WTC11 (cell line): ENCODE measurements around the gene MBD6.

Experiments
- CBFB ChIP-seq: sonication (generic); formaldehyde crosslinking; IDR thresholded peaks from 2 replicates; pipeline ENCODE4 v1.8.1; 2022; ENCODE audit warnings: mild to moderate bottlenecking, low read depth, missing genetic modification reagents
- CDX4 ChIP-seq: fragments of 250-450 bp; sonication (Bioruptor Pico); IDR thresholded peaks from 2 replicates; pipeline ENCODE4 v1.9.0; 2021; ENCODE audit warnings: moderate library complexity, mild to moderate bottlenecking, inconsistent platforms, borderline replicate concordance
- CREM ChIP-seq: sonication (generic); formaldehyde crosslinking; IDR thresholded peaks from 2 replicates; pipeline ENCODE4 v1.8.1; 2022; ENCODE audit warnings: mild to moderate bottlenecking, missing genetic modification reagents, moderate library complexity
- EMX1 ChIP-seq: fragments of 250-450 bp; sonication (Bioruptor Pico); IDR thresholded peaks from 2 replicates; pipeline ENCODE4 v1.8.0; 2021; ENCODE audit warnings: mild to moderate bottlenecking
- ETV6 ChIP-seq: sonication (generic); formaldehyde crosslinking; IDR thresholded peaks from 2 replicates; pipeline ENCODE4 v1.8.1; 2022; ENCODE audit warnings: mild to moderate bottlenecking, missing genetic modification reagents
- NFE2L1 ChIP-seq: sonication (generic); formaldehyde crosslinking; IDR thresholded peaks from 2 replicates; pipeline ENCODE4 v1.8.1; 2023; ENCODE audit warnings: missing genetic modification reagents
- PRDM15 ChIP-seq: sonication (generic); formaldehyde crosslinking; IDR thresholded peaks from 2 replicates; pipeline ENCODE4 v1.8.0; 2022; ENCODE audit warnings: missing genetic modification reagents
- SMAD4 ChIP-seq: sonication (generic); formaldehyde crosslinking; IDR thresholded peaks from 2 replicates; pipeline ENCODE4 v1.8.0; 2022; ENCODE audit warnings: mild to moderate bottlenecking, missing genetic modification reagents
- ZNF396 ChIP-seq: fragments of 250-450 bp; sonication (Bioruptor Pico); IDR thresholded peaks from 2 replicates; pipeline ENCODE4 v1.8.0; 2021; ENCODE audit warnings: mild to moderate bottlenecking, moderate library complexity, borderline replicate concordance
- TF ChIP-seq, protein P1 (sequence below): sonication (generic); formaldehyde crosslinking; conservative IDR thresholded peaks from 2 replicates; pipeline ENCODE4 v1.8.1; 2022; ENCODE audit warnings: mild to moderate bottlenecking, missing genetic modification reagents
- TF ChIP-seq, protein P2 (sequence below): fragments of 200-600 bp; IDR thresholded peaks from 2 replicates; pipeline ENCODE4 v1.8.0; 2022; ENCODE audit warnings: antibody characterized with exemption

GRCh38 chr12:57476993-57477709 is 45.5 kb upstream of the MBD6 start:
- TF ChIP-seq ZNF396 (CRISPR knock-in tag), result no peak
- TF ChIP-seq, protein P1, sequence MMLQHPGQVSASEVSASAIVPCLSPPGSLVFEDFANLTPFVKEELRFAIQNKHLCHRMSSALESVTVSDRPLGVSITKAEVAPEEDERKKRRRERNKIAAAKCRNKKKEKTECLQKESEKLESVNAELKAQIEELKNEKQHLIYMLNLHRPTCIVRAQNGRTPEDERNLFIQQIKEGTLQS (CRISPR knock-in tag), result no peak
- TF ChIP-seq, protein P2, sequence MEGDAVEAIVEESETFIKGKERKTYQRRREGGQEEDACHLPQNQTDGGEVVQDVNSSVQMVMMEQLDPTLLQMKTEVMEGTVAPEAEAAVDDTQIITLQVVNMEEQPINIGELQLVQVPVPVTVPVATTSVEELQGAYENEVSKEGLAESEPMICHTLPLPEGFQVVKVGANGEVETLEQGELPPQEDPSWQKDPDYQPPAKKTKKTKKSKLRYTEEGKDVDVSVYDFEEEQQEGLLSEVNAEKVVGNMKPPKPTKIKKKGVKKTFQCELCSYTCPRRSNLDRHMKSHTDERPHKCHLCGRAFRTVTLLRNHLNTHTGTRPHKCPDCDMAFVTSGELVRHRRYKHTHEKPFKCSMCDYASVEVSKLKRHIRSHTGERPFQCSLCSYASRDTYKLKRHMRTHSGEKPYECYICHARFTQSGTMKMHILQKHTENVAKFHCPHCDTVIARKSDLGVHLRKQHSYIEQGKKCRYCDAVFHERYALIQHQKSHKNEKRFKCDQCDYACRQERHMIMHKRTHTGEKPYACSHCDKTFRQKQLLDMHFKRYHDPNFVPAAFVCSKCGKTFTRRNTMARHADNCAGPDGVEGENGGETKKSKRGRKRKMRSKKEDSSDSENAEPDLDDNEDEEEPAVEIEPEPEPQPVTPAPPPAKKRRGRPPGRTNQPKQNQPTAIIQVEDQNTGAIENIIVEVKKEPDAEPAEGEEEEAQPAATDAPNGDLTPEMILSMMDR, result no peak
- TF ChIP-seq SMAD4 (CRISPR knock-in tag), result no peak
- TF ChIP-seq NFE2L1 (CRISPR knock-in tag), result no peak
- no peak for TF ChIP-seq CBFB
- TF ChIP-seq CREM (CRISPR knock-in tag), result no peak
- no peak for TF ChIP-seq PRDM15 (CRISPR knock-in tag)
- TF ChIP-seq CDX4, result no peak
- TF ChIP-seq EMX1 (CRISPR knock-in tag), result no peak
- TF ChIP-seq ETV6 (CRISPR knock-in tag), result no peak
